OCI-LY3 (cell line): Measurements from ENCODE around the gene IGFBP3.

Experiments used
- H2AFZ ChIP-seq: fragments of 200-600, 300-600 bp; shearing (Covaris generic); 2 replicates; pipeline ENCODE4 v1.6.0; 2014; ENCODE audit warnings: antibody characterized with exemption, low read depth, low read length
- H3K27ac ChIP-seq: fragments of 200-600, 300-600 bp; sonication (generic); 2 replicates; pipeline ENCODE4 v1.5.1; 2014; ENCODE audit warnings: mild to moderate bottlenecking, low read length, moderate library complexity, mixed read lengths
- H3K27me3 ChIP-seq: fragments of 200-600, 300-600 bp; sonication (generic); 2 replicates; pipeline ENCODE4 v1.6.1; 2014; ENCODE audit warnings: low read depth, low read length, mixed read lengths
- H3K36me3 ChIP-seq: fragments of 200-600, 300-600 bp; sonication (generic); replicated peaks from 2 replicates; pipeline ENCODE3; 2014; ENCODE audit warnings: low read depth, low read length, mixed read lengths
- H3K4me1 ChIP-seq: fragments of 300-600, 200-600 bp; sonication (generic); 2 replicates; pipeline ENCODE4 v1.6.1; 2014; ENCODE audit warnings: low read length, mixed read lengths
- H3K4me2 ChIP-seq: fragments of 200-600, 300-600 bp; sonication (generic); 2 replicates; pipeline ENCODE4 v1.6.1; 2014; ENCODE audit warnings: low read length, mixed read lengths
- H3K4me3 ChIP-seq: fragments of 300-600, 200-600 bp; sonication (generic); 2 replicates; pipeline ENCODE4 v1.5.1; 2014; ENCODE audit warnings: antibody characterized with exemption, mild to moderate bottlenecking, low read length, moderate library complexity
- H3K79me2 ChIP-seq: fragments of 300-600, 200-600 bp; shearing (Covaris generic); 2 replicates; pipeline ENCODE4 v1.6.1; 2014; ENCODE audit warnings: mild to moderate bottlenecking, low read length, mixed read lengths
- H3K9ac ChIP-seq: fragments of 300-600, 200-600 bp; shearing (Covaris generic); 2 replicates; pipeline ENCODE4 v1.6.0; 2014; ENCODE audit warnings: mild to moderate bottlenecking, low read length, moderate library complexity
- H3K9me3 ChIP-seq: fragments of 200-600, 300-600 bp; shearing (Covaris generic); 2 replicates; pipeline ENCODE4 v1.6.1; 2014; ENCODE audit warnings: low read length, mixed read lengths; ENCODE audit not compliant: insufficient read depth
- H4K20me1 ChIP-seq: fragments of 200-600, 300-600 bp; sonication (generic); 2 replicates; pipeline ENCODE4 v1.6.1; 2016; ENCODE audit warnings: low read length, mixed read lengths; ENCODE audit not compliant: insufficient read depth
- EZH2phosphoT487 ChIP-seq: fragments of 200-600 bp; shearing (Covaris generic); IDR thresholded peaks from 2 replicates; pipeline ENCODE4 v1.6.1; 2018; ENCODE audit warnings: antibody characterized with exemption, mixed run types, low read depth
- TF ChIP-seq, protein P1 (sequence below): fragments of 200-600, 300-600 bp; sonication (generic); IDR thresholded peaks from 2 replicates; pipeline ENCODE4 v1.5.1; 2014; ENCODE audit warnings: antibody characterized with exemption, low read length, low read depth

Gene IGFBP3

GRCh38 chr7:45888185-45888992 lies 32.7 kb downstream of the IGFBP3 start, which contains the start of gene IGFBP1:
TSS of gene IGFBP1 (plus strand) at chr7:45888488. CDS start at chr7:45888653, 165 bp downstream.
- Histone ChIP-seq H3K27ac (no peak within 1 kb of the TSS), H3K9ac (no peak within 1 kb of the TSS), H3K4me1 (no peaks in the 10 kb centered on the region), H3K27me3 (peaks cover 4% of the 10 kb centered on the region; the same call in 1 of the 2 replicates), H3K79me2 (no peaks in the 10 kb centered on the region), H3K4me2 (no peak within 1 kb of the TSS), H2AFZ (no peak within 1 kb of the TSS), H3K36me3 (no peaks in the 10 kb centered on the region), H3K4me3 (no peak within 1 kb of the TSS), H3K9me3 (no peaks in the 10 kb centered on the region), H4K20me1 (no peaks in the 10 kb centered on the region)
- no peak for TF ChIP-seq EZH2phosphoT487
- TF ChIP-seq, protein P1, sequence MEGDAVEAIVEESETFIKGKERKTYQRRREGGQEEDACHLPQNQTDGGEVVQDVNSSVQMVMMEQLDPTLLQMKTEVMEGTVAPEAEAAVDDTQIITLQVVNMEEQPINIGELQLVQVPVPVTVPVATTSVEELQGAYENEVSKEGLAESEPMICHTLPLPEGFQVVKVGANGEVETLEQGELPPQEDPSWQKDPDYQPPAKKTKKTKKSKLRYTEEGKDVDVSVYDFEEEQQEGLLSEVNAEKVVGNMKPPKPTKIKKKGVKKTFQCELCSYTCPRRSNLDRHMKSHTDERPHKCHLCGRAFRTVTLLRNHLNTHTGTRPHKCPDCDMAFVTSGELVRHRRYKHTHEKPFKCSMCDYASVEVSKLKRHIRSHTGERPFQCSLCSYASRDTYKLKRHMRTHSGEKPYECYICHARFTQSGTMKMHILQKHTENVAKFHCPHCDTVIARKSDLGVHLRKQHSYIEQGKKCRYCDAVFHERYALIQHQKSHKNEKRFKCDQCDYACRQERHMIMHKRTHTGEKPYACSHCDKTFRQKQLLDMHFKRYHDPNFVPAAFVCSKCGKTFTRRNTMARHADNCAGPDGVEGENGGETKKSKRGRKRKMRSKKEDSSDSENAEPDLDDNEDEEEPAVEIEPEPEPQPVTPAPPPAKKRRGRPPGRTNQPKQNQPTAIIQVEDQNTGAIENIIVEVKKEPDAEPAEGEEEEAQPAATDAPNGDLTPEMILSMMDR: no peak

GRCh38 chr7:45886931-45887667 lies 34.0 kb downstream of the IGFBP3 start:
- TF ChIP-seq EZH2phosphoT487: no peak
- TF ChIP-seq, protein P1: no peak
- no peak overlapping the region for H3K4me3 ChIP-seq
- no peak overlapping the region for H3K9ac ChIP-seq
- H4K20me1 ChIP-seq: no peaks in the 10 kb centered on the region
- no peak overlapping the region for H2AFZ ChIP-seq
- no peak overlapping the region for H3K27ac ChIP-seq
- no peaks in the 10 kb centered on the region for H3K4me1 ChIP-seq
- no peaks in the 10 kb centered on the region for H3K79me2 ChIP-seq
- no peaks in the 10 kb centered on the region for H3K9me3 ChIP-seq
- H3K4me2 ChIP-seq: no peak overlapping the region
- H3K36me3 ChIP-seq: no peaks in the 10 kb centered on the region
- no peaks in the 10 kb centered on the region for H3K27me3 ChIP-seq

DNA sequence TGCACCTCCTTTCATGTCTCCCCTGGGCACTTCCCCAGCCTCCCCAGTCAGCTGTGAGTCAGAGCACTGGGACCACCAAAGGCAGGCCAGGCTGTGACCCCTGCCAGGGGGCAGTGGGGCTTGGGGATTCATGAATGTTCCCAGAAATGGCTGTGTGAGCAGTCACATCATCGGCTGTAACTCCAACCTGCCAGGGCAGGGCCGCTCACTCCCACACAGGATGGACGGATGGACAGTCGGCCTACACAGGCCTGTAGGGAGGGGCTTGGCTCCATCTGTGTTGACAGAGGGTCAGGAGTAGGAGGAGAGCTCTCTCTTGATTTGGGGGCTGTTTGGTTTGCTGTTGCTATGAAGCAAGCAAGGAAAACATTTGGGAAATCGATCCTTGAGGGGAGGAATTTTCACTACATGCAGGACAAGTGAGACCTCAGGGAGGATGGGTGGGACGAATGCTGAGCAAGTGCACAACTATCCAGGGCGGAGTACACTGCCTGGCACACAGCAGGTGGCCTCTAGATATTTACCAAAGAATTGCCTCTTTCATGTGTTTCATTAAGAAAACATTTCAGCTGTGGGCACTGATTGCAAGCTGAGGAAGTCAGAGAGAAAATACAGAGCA lies 35.7 kb downstream of the IGFBP3 start:
- H3K4me2 ChIP-seq: no peak overlapping the region

More for the DNA sequence above, 35.7 kb downstream of the IGFBP3 start:
- Histone ChIP-seq H3K4me1 (no peaks in the 10 kb centered on the region), H2AFZ (no peak overlapping the region), H4K20me1 (no peaks in the 10 kb centered on the region), H3K36me3 (no peaks in the 10 kb centered on the region), H3K9me3 (no peaks in the 10 kb centered on the region), H3K27ac (no peak overlapping the region), H3K9ac (no peak overlapping the region), H3K27me3 (no peaks in the 10 kb centered on the region), H3K79me2 (no peaks in the 10 kb centered on the region), H3K4me3 (no peak overlapping the region)
- TF ChIP-seq, protein P1: no peak
- no peak for TF ChIP-seq EZH2phosphoT487
